Tibial nerve (tissue), 4 donors: ENCODE data around the gene ANO1. TPM values are rescaled to one million over a fixed set of nuclear protein-coding genes. Genes with fewer than 3 reads are reported as not detected.
A peak's percentile ranks its signal among the peaks of the same experiment; 100 is the strongest.
"Not testable (repeated sequence)": the region's sequence is repeated elsewhere in the genome, so short reads cannot be mapped to it uniquely, and the experiment has no call there.

Experiments used
- DNase-seq, 2 donors: peaks; one replicate each; pipeline ENCODE4 v3.0.0-alpha.2; 2019; ENCODE audit warnings: low spot score in 2 of 2
- H3K27ac ChIP-seq, 4 donors: fragments of 200-600 bp; sonication (generic) in 3 of 4; one replicate each; pipeline ENCODE4 v1.5.1; 2017 to 2019; ENCODE audit warnings: mild to moderate bottlenecking in 1 of 4
- H3K27me3 ChIP-seq, 2 donors: fragments of 200-600 bp; sonication (generic) in 1 of 2; one replicate each; pipeline versions ENCODE4 v1.5.1 to v1.6.0; 2017 to 2019
- H3K36me3 ChIP-seq, 3 donors: fragments of 200-600 bp; sonication (generic); one replicate each; pipeline ENCODE4 v1.5.1; 2018 to 2019
- H3K4me1 ChIP-seq, 4 donors: fragments of 200-600 bp; sonication (generic) in 3 of 4; one replicate each; pipeline ENCODE4 v1.5.1; 2017 to 2019
- H3K4me3 ChIP-seq, 4 donors: fragments of 200-600 bp; sonication (generic) in 3 of 4; one replicate each; pipeline ENCODE4 v1.5.1; 2017 to 2019; ENCODE audit warnings: mild to moderate bottlenecking in 1 of 4, moderate library complexity in 1 of 4
- H3K9me3 ChIP-seq, 4 donors: fragments of 200-600 bp; sonication (generic) in 3 of 4; one replicate each; pipeline ENCODE4 v1.5.1; 2017 to 2019
- CTCF ChIP-seq, 5 experiments: fragments of 200-600 bp in 3 of 5; fragments of 450-650 bp in 2 of 5; sonication (generic) in 3 of 5; IDR thresholded peaks; one replicate each; pipeline ENCODE4 v1.5.1; 2016 to 2019; ENCODE audit warnings: antibody characterized with exemption in 5 of 5, mild to moderate bottlenecking in 3 of 5, moderate library complexity in 2 of 5
- EP300 ChIP-seq, 2 donors: sonication (generic); formaldehyde crosslinking; IDR thresholded peaks; one replicate each; pipeline ENCODE4 v1.6.1; 2017; ENCODE audit warnings: antibody characterized with exemption in 2 of 2, mild to moderate bottlenecking in 1 of 2
- POLR2A ChIP-seq, 2 donors: fragments of 450-650 bp; IDR thresholded peaks; one replicate each; pipeline ENCODE4 v1.6.1; 2017; ENCODE audit warnings: antibody characterized with exemption in 2 of 2, mild to moderate bottlenecking in 2 of 2, moderate library complexity in 2 of 2
- WGBS, 2 donors: methylation state at CpG; one replicate each; pipeline ENCODE4 v1.1.5; 2018; 5-methylcytosine and 5-hydroxymethylcytosine counted together
- total RNA-seq, 4 donors: library from RNA; depleted of rRNA; stranded (reverse); fragments of >200 nt; gene quantifications; one replicate each; pipeline ENCODE4 v1.1.0, GENCODE V29; 2016

The ANO1 gene
- total RNA-seq, 4 donors from 2014 or later = 1.7 to 6.3 (median 4.1) TPM

- WGBS, 2 donors = 82 to 85% methylated on average over 15 of the region's 15 CpGs
- Histone ChIP-seq H3K36me3 (peaks cover 0 to 37% (median 7%) of the 10 kb centered on the region in 3 donors), H3K9me3 (no peaks in the 10 kb centered on the region), H3K4me1 (peaks cover 0 to 33% (median 14%) of the 10 kb centered on the region in 4 donors), H3K27ac (no peak overlapping the region), H3K4me3 (no peak overlapping the region), H3K27me3 (no peaks in the 10 kb centered on the region)
- DNase-seq = no peak
- no peak for TF ChIP-seq POLR2A (IDR thresholded peaks at IDR 0.05)
- no peak for TF ChIP-seq EP300 (IDR thresholded peaks at IDR 0.05)
- TF ChIP-seq CTCF (IDR thresholded peaks at IDR 0.05) = no peak
These were observed 129.5 kb downstream of the ANO1 start for GRCh38 chr11:70207531-70208131.

GRCh38 chr11:70209391-70209912 is 131.3 kb downstream of the ANO1 start:
- Histone ChIP-seq H3K4me1 (peaks cover 0 to 23% (median 7%) of the 10 kb centered on the region in 4 donors), H3K4me3 (no peak overlapping the region), H3K36me3 (peaks cover 0 to 37% (median 7%) of the 10 kb centered on the region in 3 donors), H3K27me3 (no peaks in the 10 kb centered on the region), H3K27ac (peak overlapping the region in 2 of 4 donors; percentile 34 to 53), H3K9me3 (no peaks in the 10 kb centered on the region)
- no peak for DNase-seq
- TF ChIP-seq EP300 (IDR thresholded peaks at IDR 0.05) (no peak), POLR2A (IDR thresholded peaks at IDR 0.05) (no peak), CTCF (IDR thresholded peaks at IDR 0.05) (no peak)
- WGBS, 2 donors = 95% methylated on average over 6 of the region's 6 CpGs

- TF ChIP-seq EP300 (IDR thresholded peaks at IDR 0.05) (peak in 1 of 2 donors; percentile 29), CTCF (IDR thresholded peaks at IDR 0.05) (no peak)
- Histone ChIP-seq H3K9me3 (no peaks in the 10 kb centered on the region), H3K4me3 (no peak overlapping the region), H3K36me3 (peaks cover 0 to 37% (median 7%) of the 10 kb centered on the region in 3 donors), H3K27me3 (no peaks in the 10 kb centered on the region), H3K27ac (peak overlapping the region in 2 of 4 donors; percentile 34 to 53), H3K4me1 (peaks cover 0 to 17% (median 1%) of the 10 kb centered on the region in 4 donors)
- 45 to 51% methylated on average over 8 of the region's 8 CpGs for WGBS, 2 donors
- DNase-seq = no peak
These were observed 132.0 kb downstream of the ANO1 start for GRCh38 chr11:70210051-70210501.

- TF ChIP-seq CTCF (IDR thresholded peaks at IDR 0.05) = no peak
- no peak for TF ChIP-seq POLR2A (IDR thresholded peaks at IDR 0.05)
- no peak for TF ChIP-seq EP300 (IDR thresholded peaks at IDR 0.05)
- H3K4me1 ChIP-seq = peaks cover 0 to 12% (median 0%) of the 10 kb centered on the region in 4 donors
- H3K27ac ChIP-seq = peak overlapping the region in 1 of 4 donors; percentile 53
- no peak for DNase-seq
- H3K27me3 ChIP-seq = no peaks in the 10 kb centered on the region
- peaks cover 0 to 37% (median 7%) of the 10 kb centered on the region in 3 donors for H3K36me3 ChIP-seq
- WGBS, 2 donors = 55 to 60% methylated on average over 5 of the region's 5 CpGs
- no peaks in the 10 kb centered on the region for H3K9me3 ChIP-seq
- no peak overlapping the region for H3K4me3 ChIP-seq
These were observed 132.4 kb downstream of the ANO1 start for GRCh38 chr11:70210530-70210929.

- DNase-seq = no peak
- H3K36me3 ChIP-seq = peaks cover 0 to 21% (median 0%) of the 10 kb centered on the region in 3 donors
- H3K27ac ChIP-seq = no peak overlapping the region
- H3K27me3 ChIP-seq = no peaks in the 10 kb centered on the region
- H3K4me1 ChIP-seq = peaks cover 0 to 7% (median 0%) of the 10 kb centered on the region in 4 donors
- TF ChIP-seq EP300 (IDR thresholded peaks at IDR 0.05) = no peak
- TF ChIP-seq POLR2A (IDR thresholded peaks at IDR 0.05) = no peak
- no peak for TF ChIP-seq CTCF (IDR thresholded peaks at IDR 0.05)
- WGBS, 2 donors = 67 to 76% methylated on average over 7 to 13 of the region's 13 CpGs
- H3K9me3 ChIP-seq = no peaks in the 10 kb centered on the region
- H3K4me3 ChIP-seq = peak overlapping the region in 1 of 4 donors; percentile 15
These were observed 134.2 kb downstream of the ANO1 start for GRCh38 chr11:70212227-70212811.

- H3K36me3 ChIP-seq, H3K27ac ChIP-seq, H3K4me3 ChIP-seq, DNase-seq, H3K4me1 ChIP-seq, H3K27me3 ChIP-seq, H3K9me3 ChIP-seq: not testable (repeated sequence)
- 78 to 89% methylated on average over 5 of the region's 5 CpGs for WGBS, 2 donors
These were observed 139.3 kb downstream of the ANO1 start for GRCh38 chr11:70217388-70217787.

GRCh38 chr11:70218076-70218475 is 140.0 kb downstream of the ANO1 start:
- DNase-seq, H3K36me3 ChIP-seq, H3K4me3 ChIP-seq, H3K27ac ChIP-seq, H3K9me3 ChIP-seq, H3K27me3 ChIP-seq, H3K4me1 ChIP-seq: not testable (repeated sequence)
- WGBS, 2 donors = 61 to 63% methylated on average over 8 of the region's 8 CpGs
